DOHH2 (cell line): ENCODE measurements around the gene CDH12.

ENCODE experiments used
- CTCF ChIP-seq: fragments of 200-600 bp; sonication (generic); IDR thresholded peaks from one replicate; pipeline ENCODE4 v1.5.1; 2014; ENCODE audit warnings: antibody characterized with exemption, mild to moderate bottlenecking, low read depth, low read length; ENCODE audit not compliant: poor library complexity, severe bottlenecking
- EZH2phosphoT487 ChIP-seq: fragments of 200-600 bp; sonication (generic); IDR thresholded peaks from 2 replicates; pipeline ENCODE4 v1.6.1; 2017; ENCODE audit warnings: borderline replicate concordance, mild to moderate bottlenecking, antibody characterized with exemption, low read length, moderate library complexity, mixed read lengths

GRCh38 chr5:22372826-22373660 lies 480.1 kb downstream of the CDH12 start:
- TF ChIP-seq CTCF (no peak), EZH2phosphoT487 (no peak)
